AG04449 (cell line): ENCODE data around the gene EXD1.

Source experiments
- CTCF ChIA-PET: fragments of 350-600 bp; formaldehyde crosslinking; extraction: SDS; loops from one replicate; lab custom pipeline; 2021; ENCODE audit warnings: antibody characterized with exemption; lab: Yijun Ruan, JAX
- POLR2A ChIA-PET: fragments of 400-600, 350-600 bp; formaldehyde crosslinking; extraction: SDS; loops from one replicate; lab custom pipeline; 2020; ENCODE audit warnings: antibody characterized with exemption, inconsistent platforms; lab: Yijun Ruan, JAX
- DNase-seq: peaks from one replicate; pipeline ENCODE4 v3.0.0-alpha.2; 2010; ENCODE audit warnings: low read depth, low spot score
- H3K4me3 ChIP-seq: 2 replicates; pipeline ENCODE4 v1.5.1; 2011; ENCODE audit warnings: low read depth, mild to moderate bottlenecking, control low read depth, low read length
- CTCF ChIP-seq: IDR thresholded peaks from one replicate; pipeline ENCODE4 v1.5.1; 2011; ENCODE audit warnings: mild to moderate bottlenecking, moderate library complexity, low read length, control low read depth, inconsistent platforms; ENCODE audit not compliant: insufficient read depth; ENCODE audit errors: missing control alignments

Gene EXD1

GRCh38 chr15:41230650-41231421 is at the start of gene EXD1, which contains the start of gene CHP1:
EXD1 (minus strand) TSS chr15:41230757; CDS start chr15:41226575, 4,182 bp downstream.
CHP1 (plus strand) TSS chr15:41231268; CDS start chr15:41231383, 115 bp downstream.
- CTCF ChIA-PET = interaction anchor here (0.7 to 2.3 kb wide), 21 partner anchors 8 to 372 kb away, joined by 3 to 16 read pairs (median 4); partner anchors contain the start of gene VPS18
- peak; percentile 79 for DNase-seq
- TF ChIP-seq CTCF = peak; percentile 97
- POLR2A ChIA-PET = interaction anchor here (0.5 to 1.2 kb wide), 5 partner anchors 11 to 455 kb away, joined by 3 to 6 read pairs (median 3); partner anchors contain the start of gene CHAC1
- H3K4me3 ChIP-seq = peak within 1 kb of the TSS; percentile 99

- ChIA-PET POLR2A (no interaction called here), CTCF (interaction anchor here (0.6 kb wide), 1 partner anchor 690 kb away, joined by 3 read pairs; no protein-coding TSS in a partner anchor)
- H3K4me3 ChIP-seq = no peak overlapping the region
- no peak for DNase-seq
- no peak for TF ChIP-seq CTCF
Measured at GRCh38 chr15:41279535-41280283, 49.2 kb upstream of the EXD1 start.

- POLR2A ChIA-PET = no interaction called here
- CTCF ChIA-PET = no interaction called here
- no peak for TF ChIP-seq CTCF
- no peak for DNase-seq
- no peak overlapping the region for H3K4me3 ChIP-seq
Measured at GRCh38 chr15:41278319-41278718, 47.8 kb upstream of the EXD1 start.

GRCh38 chr15:41276831-41277230 is 46.3 kb upstream of the EXD1 start:
- no peak for TF ChIP-seq CTCF
- POLR2A ChIA-PET = no interaction called here
- H3K4me3 ChIP-seq = no peak overlapping the region
- CTCF ChIA-PET = no interaction called here
- DNase-seq = no peak

GRCh38 chr15:41269887-41270286 is 39.3 kb upstream of the EXD1 start:
- DNase-seq = no peak
- no peak overlapping the region for H3K4me3 ChIP-seq
- no peak for TF ChIP-seq CTCF
- CTCF ChIA-PET = no interaction called here
- POLR2A ChIA-PET = no interaction called here

- ChIA-PET POLR2A (interaction anchor here (0.6 kb wide), 1 partner anchor 39 kb away, joined by 3 read pairs; no protein-coding TSS in a partner anchor), CTCF (no interaction called here)
- no peak for TF ChIP-seq CTCF
- no peak for DNase-seq
- H3K4me3 ChIP-seq = no peak overlapping the region
Measured at GRCh38 chr15:41263891-41264351, 33.4 kb upstream of the EXD1 start.
